Parathyroid adenoma (tissue), 2 donors: ENCODE measurements around the gene CCDC73.
"Not testable (repeated sequence)": the region's sequence is repeated elsewhere in the genome, so short reads cannot be mapped to it uniquely, and the experiment has no call there.

Source experiments
- H2AFZ ChIP-seq: fragments of 300-600 bp; sonication (generic); one replicate; pipeline ENCODE4 v1.7.0; 2017; ENCODE audit warnings: antibody characterized with exemption, mild to moderate bottlenecking
- H3K27ac ChIP-seq: fragments of 300-600 bp; sonication (generic); one replicate; pipeline ENCODE4 v1.7.0; 2017
- H3K27me3 ChIP-seq: fragments of 300-600 bp; sonication (generic); one replicate; pipeline ENCODE4 v1.7.0; 2017; ENCODE audit warnings: low read length; ENCODE audit not compliant: control insufficient read depth, insufficient read depth
- H3K36me3 ChIP-seq: fragments of 300-600 bp; sonication (generic); one replicate; pipeline ENCODE4 v1.7.0; 2017; ENCODE audit warnings: low read length; ENCODE audit not compliant: control insufficient read depth, insufficient read depth
- H3K4me1 ChIP-seq: fragments of 300-600 bp; sonication (generic); one replicate; pipeline ENCODE4 v1.7.0; 2017; ENCODE audit warnings: control low read depth
- H3K4me2 ChIP-seq: fragments of 300-600 bp; sonication (generic); one replicate; pipeline ENCODE4 v1.7.0; 2017; ENCODE audit warnings: low read length
- H3K4me3 ChIP-seq: fragments of 300-600 bp; sonication (generic); one replicate; pipeline ENCODE4 v1.7.0; 2017; ENCODE audit warnings: low read depth, low read length
- H3K79me2 ChIP-seq: fragments of 300-600 bp; sonication (generic); one replicate; pipeline ENCODE4 v1.7.0; 2017; ENCODE audit warnings: control low read depth
- H3K9ac ChIP-seq: fragments of 300-600 bp; sonication (generic); one replicate; pipeline ENCODE4 v1.7.0; 2017; ENCODE audit warnings: mild to moderate bottlenecking
- H3K9me3 ChIP-seq: fragments of 300-600 bp; sonication (generic); one replicate; pipeline ENCODE4 v1.7.0; 2017; ENCODE audit warnings: low read length; ENCODE audit not compliant: control insufficient read depth
- CTCF ChIP-seq: fragments of 300-600 bp; sonication (generic); IDR thresholded peaks from one replicate; pipeline ENCODE4 v1.7.0; 2017; ENCODE audit warnings: antibody characterized with exemption, mild to moderate bottlenecking
- donor health status: primary hyperparathyroidism.

The CCDC73 gene

GRCh38 chr11:32610797-32611352, 183.6 kb downstream of the CCDC73 start:
- Histone ChIP-seq H3K27ac (no peak overlapping the region), H3K4me3 (no peak overlapping the region), H3K79me2 (no peaks in the 10 kb centered on the region), H3K27me3 (no peaks in the 10 kb centered on the region), H3K36me3 (no peaks in the 10 kb centered on the region), H3K9ac (no peak overlapping the region), H2AFZ (no peak overlapping the region), H3K4me2 (no peak overlapping the region), H3K4me1 (no peaks in the 10 kb centered on the region), H3K9me3 (no peaks in the 10 kb centered on the region)
- no peak for TF ChIP-seq CTCF

- H3K9me3 ChIP-seq, H3K27ac ChIP-seq, H3K27me3 ChIP-seq, H3K4me1 ChIP-seq, H3K4me3 ChIP-seq, H3K79me2 ChIP-seq, H3K4me2 ChIP-seq, H3K9ac ChIP-seq, H2AFZ ChIP-seq, H3K36me3 ChIP-seq: not testable (repeated sequence)
Observed at GRCh38 chr11:32608826-32609225, 185.6 kb downstream of the CCDC73 start.

GRCh38 chr11:32606220-32606619, 188.2 kb downstream of the CCDC73 start:
- Histone ChIP-seq H3K27ac (no peak overlapping the region), H3K9me3 (no peaks in the 10 kb centered on the region), H3K4me2 (no peak overlapping the region), H3K4me1 (no peaks in the 10 kb centered on the region), H3K79me2 (no peaks in the 10 kb centered on the region), H3K36me3 (no peaks in the 10 kb centered on the region), H3K27me3 (no peaks in the 10 kb centered on the region), H3K9ac (no peak overlapping the region), H2AFZ (no peak overlapping the region), H3K4me3 (no peak overlapping the region)
- TF ChIP-seq CTCF, result no peak

GRCh38 chr11:32602657-32603415, 191.6 kb downstream of the CCDC73 start:
- no peak overlapping the region for H3K27ac ChIP-seq
- no peaks in the 10 kb centered on the region for H3K36me3 ChIP-seq
- no peaks in the 10 kb centered on the region for H3K4me1 ChIP-seq
- no peaks in the 10 kb centered on the region for H3K79me2 ChIP-seq
- no peak overlapping the region for H3K9ac ChIP-seq
- no peaks in the 10 kb centered on the region for H3K27me3 ChIP-seq
- H3K9me3 ChIP-seq, result no peaks in the 10 kb centered on the region
- no peak overlapping the region for H3K4me2 ChIP-seq
- H2AFZ ChIP-seq, result no peak overlapping the region
- TF ChIP-seq CTCF, result no peak
- no peak overlapping the region for H3K4me3 ChIP-seq

GRCh38 chr11:32597921-32598320, 196.5 kb downstream of the CCDC73 start:
- Histone ChIP-seq H3K4me2 (no peak overlapping the region), H2AFZ (no peak overlapping the region), H3K79me2 (no peaks in the 10 kb centered on the region), H3K36me3 (no peaks in the 10 kb centered on the region), H3K9ac (no peak overlapping the region), H3K9me3 (no peaks in the 10 kb centered on the region), H3K27ac (no peak overlapping the region), H3K4me3 (no peak overlapping the region), H3K27me3 (no peaks in the 10 kb centered on the region), H3K4me1 (no peaks in the 10 kb centered on the region)
- no peak for TF ChIP-seq CTCF

- H3K36me3 ChIP-seq, H2AFZ ChIP-seq, H3K79me2 ChIP-seq, H3K4me1 ChIP-seq, H3K27me3 ChIP-seq, H3K9ac ChIP-seq, H3K9me3 ChIP-seq, H3K4me2 ChIP-seq, H3K4me3 ChIP-seq, H3K27ac ChIP-seq: not testable (repeated sequence)
Observed at GRCh38 chr11:32596114-32596513, 198.3 kb downstream of the CCDC73 start.
